ENCODE results near the gene TMEM33.

TMEM33 gene

DNA sequence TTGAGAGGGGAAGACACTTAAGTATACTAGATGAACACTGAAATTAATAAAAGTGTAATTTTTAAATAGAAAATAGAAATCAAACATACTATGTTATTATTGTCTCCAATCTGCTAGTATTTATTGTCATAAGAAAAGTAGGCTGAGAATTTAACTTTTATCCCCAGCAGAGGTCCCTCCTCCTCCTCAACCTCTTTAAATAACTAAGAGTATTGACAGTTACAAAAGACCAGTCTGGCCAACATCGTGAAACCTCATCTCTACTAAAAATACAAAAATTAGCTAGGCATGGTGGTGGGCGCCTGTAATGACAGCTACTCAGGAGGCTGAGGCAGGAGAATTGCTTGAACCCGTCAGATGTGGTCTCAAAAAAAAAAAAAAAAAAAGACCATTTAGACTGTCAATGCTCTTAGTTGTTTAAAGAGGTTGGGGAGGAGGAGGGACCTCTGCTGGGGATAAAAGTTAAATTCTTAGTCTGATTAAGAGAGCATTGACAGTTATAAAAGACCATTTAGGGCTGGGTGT lies 59.3 kb downstream of the TMEM33 start:
- TF ChIP-seq, protein P1, sequence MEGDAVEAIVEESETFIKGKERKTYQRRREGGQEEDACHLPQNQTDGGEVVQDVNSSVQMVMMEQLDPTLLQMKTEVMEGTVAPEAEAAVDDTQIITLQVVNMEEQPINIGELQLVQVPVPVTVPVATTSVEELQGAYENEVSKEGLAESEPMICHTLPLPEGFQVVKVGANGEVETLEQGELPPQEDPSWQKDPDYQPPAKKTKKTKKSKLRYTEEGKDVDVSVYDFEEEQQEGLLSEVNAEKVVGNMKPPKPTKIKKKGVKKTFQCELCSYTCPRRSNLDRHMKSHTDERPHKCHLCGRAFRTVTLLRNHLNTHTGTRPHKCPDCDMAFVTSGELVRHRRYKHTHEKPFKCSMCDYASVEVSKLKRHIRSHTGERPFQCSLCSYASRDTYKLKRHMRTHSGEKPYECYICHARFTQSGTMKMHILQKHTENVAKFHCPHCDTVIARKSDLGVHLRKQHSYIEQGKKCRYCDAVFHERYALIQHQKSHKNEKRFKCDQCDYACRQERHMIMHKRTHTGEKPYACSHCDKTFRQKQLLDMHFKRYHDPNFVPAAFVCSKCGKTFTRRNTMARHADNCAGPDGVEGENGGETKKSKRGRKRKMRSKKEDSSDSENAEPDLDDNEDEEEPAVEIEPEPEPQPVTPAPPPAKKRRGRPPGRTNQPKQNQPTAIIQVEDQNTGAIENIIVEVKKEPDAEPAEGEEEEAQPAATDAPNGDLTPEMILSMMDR (conservative IDR thresholded peaks at IDR 0.05; ENCODE audit: low read depth, low read length) = no peak
- H3K4me3 ChIP-seq (ENCODE audit: low read length) = no peak overlapping the region

DNA sequence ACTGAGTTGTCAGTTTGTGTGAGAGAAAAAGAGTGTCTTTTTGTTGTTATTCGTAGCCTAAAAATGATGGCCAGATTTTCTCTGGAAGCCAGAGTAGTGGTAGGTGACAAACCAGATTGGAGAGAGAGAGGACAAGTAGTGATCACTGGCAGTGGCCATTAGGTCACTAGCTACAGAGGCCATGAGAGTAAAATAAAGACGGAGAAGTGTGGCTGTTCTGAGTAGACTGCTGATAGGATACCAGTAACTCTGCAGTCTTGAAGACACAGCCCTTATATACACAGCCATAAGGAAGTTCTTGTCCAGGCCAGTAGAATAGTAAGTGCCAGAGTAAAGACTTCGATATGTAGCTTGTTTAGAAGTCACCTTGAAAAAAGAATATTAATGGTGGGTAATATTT lies 62.8 kb downstream of the TMEM33 start:
- TF ChIP-seq, protein P1 (conservative IDR thresholded peaks at IDR 0.05; ENCODE audit: low read depth, low read length) = no peak
- DNase-seq (ENCODE audit: low read depth) = no peak
- no peak overlapping the region for H3K4me3 ChIP-seq (ENCODE audit: low read length)

More for the DNA sequence above, 59.3 kb downstream of the TMEM33 start:
- no peak for DNase-seq (ENCODE audit: low read depth)

DNA sequence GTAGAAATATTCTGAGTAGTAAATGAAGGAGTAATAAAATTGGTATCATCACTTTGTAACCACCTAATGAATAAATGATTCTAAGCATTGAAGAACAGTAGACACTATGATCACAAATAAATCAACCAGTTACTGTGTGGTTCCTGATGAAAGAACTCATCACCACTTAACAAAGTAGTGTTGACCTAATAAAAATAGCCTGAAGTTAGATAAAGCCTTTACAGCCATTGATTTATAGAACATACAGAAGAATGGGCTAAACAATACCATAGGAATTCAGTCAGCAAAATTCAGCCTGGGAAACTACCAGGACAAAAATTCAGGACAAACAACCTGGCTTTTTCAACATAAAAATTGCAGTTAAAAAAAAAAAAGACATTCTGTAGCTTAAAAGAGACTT lies 64.1 kb downstream of the TMEM33 start:
- TF ChIP-seq, protein P1 (conservative IDR thresholded peaks at IDR 0.05; ENCODE audit: low read depth, low read length) = no peak
- no peak overlapping the region for H3K4me3 ChIP-seq (ENCODE audit: low read length)
- no peak for DNase-seq (ENCODE audit: low read depth)

DNA sequence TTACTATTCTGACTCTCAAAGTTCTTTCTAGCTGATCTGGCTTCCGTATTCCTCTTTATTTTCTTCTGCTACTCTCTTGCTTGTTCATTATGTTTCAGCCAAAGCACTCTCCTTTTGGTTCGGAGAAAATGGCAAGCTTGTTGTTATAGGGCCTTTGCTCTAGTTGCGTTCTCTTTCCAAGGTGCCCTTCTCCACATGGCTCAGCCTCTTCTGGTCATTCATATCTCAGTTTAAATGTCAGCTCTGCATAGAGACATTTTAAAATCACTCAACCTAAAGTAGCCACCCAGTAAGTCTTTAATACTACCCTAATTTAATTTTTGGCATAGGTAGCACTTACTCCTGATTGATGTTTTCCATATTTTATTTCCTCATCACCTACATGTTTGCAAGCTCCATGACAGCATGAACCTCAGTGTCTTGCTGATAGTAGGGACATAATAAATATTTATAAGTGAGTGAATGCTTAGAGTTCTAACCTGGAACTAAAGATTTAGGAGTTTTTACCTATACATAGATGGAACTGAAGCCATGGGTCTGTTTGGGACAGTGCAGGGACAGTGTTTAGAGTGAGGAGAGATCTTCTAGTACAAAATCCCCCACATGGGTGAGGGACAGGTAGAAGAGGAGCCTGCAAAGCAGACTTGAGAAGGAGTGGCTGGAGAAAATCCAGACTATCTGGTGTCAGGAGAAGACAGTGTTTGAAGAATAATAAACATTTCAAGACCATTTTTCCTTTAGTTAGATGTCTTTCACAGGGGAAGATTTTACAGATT lies 73.0 kb downstream of the TMEM33 start:
- no peak overlapping the region for H3K4me3 ChIP-seq (ENCODE audit: low read length)
- no peak for DNase-seq (ENCODE audit: low read depth)
- TF ChIP-seq, protein P1 (conservative IDR thresholded peaks at IDR 0.05; ENCODE audit: low read depth, low read length) = no peak

Data from retinal pigment epithelial cell (primary cell).